Activated CD4-positive, alpha-beta T cell treated with anti-CD3 and anti-CD28 coated beads, Interleukin-2, amount 50 U/mL, for 48 hours (primary cell): ENCODE data around the gene PKP4.

Source experiments
- DNase-seq, 2 experiments: peaks; one replicate each; pipeline ENCODE4 v3.0.0-alpha.2; 2020

The PKP4 gene

DNA sequence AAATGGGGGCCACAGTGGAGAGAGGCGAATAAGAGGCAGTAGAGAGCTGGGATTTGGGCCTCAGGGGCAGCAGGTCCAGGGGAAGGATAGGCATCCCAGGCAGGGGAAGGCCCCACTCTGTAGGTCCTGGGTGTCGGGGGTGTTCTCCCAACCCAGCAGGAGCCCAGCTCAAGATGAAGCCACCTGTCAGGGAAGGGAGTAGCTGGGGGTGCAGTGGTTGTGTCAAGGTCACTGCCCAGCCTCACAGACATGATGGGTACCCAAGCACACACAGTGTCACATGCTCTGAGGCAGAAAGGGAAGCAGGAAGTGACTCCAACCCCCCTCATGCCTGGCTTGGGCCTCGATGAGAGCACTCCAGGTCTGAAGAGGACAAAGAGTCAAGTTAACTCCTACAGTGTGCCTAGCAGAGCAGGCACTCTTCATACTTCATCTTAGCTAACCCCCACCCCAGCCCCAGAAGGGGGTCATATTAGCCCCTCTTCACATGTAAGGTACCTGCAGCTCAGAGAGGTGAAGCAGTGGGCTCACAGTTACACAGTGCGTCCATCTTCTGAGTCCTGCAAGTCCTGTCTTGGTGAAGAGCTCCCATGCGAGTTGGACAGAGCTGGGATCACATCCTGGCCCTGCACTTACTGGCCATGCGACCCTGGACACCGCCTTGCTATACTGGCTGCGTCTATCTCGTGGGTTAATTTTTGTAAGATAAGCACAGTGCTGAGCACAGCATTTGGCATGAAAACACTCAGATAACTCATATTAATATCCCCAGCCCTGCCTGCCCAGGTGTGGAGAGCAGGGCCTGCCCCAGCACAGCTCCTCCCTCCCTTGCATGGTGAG is 265.7 kb downstream of the PKP4 start:
- no peak for DNase-seq

DNA sequence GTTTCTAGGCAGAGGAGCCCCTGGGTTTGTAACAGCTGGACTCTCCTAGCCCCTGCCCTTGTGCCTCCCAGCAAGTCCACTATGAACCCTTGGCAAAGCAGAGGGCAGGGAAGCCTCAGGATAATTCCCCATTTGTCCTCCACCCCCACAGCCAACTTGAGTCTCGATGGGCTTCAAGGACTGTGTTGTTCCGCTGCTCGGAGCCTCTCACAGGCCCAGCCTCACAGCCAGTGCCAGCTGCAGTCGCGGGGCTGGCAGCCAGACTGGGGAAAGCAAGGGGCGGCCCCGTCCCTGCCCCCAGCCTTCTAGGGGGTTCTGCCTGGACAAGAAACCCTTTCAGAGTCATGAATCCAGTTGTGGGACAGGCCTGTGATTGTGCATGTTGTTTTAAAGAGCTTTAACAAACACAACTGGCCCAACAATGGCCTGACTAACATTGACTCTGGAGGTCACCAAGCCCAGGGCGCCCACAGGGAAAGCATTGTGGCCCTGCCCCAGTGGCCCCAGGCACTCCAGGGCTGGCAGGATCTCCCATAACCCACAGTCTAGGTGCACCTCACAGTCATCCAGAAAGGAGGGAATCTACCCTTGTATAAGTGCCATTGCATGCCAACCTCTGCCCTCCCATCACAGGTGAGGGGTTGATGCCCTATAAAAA is 266.6 kb downstream of the PKP4 start:
- no peak for DNase-seq

DNA sequence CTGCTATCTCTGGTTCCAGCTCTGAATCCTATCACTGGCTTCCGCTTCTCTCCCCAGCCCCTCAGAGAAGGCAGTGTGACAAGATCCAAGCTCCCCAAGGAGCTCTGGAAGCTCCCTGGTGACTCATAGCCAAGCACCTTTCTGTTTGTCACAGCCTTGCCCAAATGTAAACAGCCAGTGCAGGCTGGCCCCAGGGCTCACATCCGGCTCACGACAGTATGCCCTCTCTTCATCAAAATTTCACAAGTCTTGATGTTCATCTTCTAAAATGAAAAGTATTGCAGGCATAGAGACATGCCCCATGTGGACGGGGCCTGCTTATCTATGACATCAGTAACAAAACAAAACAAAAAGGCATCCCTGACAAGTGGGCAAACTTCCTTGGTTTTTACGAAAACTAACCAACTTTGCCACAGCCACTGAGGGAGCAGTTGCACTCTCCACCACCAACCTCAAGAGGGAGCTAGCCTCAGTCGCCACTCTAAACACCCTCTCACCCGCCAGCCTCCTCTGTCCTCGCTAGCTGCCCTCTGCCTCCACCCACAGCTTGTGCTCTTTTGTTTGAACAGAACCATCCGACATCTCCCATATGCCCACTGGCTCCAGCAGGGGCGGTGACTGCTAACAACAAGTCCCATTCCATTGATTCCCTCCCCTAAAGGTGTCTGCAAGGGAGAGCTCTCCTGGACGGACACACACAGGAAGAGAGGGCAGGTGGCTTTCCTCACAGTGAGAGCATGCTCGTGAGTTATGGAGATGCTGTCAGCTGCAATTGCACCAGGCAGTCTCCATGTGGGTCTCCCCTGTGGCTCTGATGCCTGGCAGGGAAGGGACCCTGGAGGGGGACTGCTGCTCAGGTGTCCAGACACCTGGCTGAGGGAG is 267.4 kb downstream of the PKP4 start:
- DNase-seq, result no peak

DNA sequence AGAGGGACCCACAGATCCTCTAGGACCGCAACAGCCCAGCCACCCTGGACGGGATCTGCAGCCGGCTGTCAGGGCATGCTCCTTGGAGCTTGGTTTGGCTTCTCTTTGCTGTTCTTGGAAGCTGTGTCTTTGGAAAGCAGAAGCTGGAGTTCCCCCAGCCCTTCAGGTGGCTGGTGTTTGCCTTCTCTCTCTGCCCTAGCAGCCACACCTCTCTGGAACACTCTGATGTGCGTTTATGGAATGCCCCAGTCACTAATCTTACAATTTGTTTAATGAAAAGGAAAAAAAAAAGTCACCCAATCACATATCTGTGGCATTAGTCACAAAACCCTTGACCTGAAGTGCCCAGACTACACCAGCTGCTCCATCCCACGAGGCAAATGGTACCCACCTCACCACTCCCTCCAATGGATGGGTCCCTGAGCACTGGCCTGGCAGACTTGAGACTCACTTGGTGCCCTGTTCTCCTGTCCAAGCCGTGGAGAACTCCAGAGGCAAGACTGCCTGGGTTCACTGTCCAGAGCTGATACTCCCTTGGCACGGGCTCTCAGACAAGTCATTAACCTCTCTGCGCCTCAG is 268.1 kb downstream of the PKP4 start:
- DNase-seq, result no peak

DNA sequence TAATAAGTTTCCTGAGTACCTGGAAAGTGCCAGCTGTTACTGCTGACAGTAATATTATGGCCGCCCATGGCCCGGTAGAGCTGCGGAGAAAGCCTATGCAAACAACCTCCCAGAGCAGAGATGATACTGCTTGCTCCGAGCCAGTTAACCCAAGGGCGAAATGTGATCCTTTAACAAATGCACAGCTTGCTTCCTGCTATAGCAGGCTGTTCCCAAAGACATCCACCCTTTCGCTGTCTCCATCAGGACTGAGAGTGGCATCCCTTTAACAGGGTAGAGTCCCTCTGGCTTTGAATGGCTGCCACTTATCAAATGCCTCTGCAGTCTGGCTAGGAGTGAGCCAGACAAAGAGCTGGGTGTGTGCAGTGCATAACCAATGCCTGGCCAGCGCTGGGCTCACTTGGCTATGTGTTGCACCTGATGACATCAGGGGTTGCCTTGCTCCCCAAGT is 268.7 kb downstream of the PKP4 start:
- no peak for DNase-seq

DNA sequence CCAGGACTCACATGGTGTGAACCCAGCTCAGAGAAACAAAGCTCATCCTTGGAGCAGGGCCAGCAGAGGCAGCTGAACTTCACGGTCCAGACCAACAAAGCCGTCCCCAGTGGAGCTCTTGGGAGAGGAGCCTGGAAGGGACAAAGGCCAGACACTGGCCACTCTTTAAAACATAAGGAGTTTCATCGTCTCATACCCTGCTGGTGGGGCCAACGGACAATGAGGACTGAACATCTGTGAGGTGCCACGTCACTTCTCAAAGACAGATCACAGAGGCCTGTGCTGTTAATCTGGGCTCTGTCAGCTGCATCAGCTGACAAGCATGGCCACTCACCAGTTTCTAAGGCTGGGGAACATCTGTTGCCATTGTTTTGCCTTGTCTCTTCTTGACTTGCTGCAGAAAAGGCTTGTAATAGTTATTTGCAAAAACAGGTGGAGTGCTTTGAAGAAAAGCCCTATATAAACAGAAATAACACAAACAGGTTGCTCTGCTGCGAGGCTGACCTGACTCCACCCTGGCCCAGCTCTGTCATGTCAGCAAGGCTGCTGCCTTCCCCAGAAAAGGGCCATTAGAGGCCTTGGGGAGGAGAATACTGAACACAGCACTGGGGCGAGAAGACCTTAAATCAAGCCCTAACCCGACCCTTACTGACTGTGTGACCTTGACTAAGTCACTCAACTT is 270.3 kb downstream of the PKP4 start:
- no peak for DNase-seq

DNA sequence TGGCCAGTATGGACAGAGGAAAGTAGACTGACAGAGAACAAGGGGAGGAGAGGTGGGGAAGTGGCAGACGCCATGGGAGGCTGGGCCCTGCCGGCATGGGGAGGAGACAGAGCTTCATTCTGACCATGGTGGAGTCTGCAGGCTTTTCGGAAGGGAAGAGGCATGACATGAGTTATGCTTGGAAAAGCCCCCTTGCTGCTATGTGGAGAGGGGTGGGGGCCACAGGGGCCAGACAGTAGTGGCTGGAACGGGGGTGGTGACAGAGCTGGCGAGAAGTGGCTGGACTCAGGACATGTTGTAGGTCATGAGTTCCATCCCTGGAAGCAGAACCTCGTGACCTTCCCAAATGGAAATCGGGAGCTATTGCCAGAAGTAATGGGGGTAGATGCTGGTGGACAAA is 271.7 kb downstream of the PKP4 start:
- DNase-seq, result no peak

DNA sequence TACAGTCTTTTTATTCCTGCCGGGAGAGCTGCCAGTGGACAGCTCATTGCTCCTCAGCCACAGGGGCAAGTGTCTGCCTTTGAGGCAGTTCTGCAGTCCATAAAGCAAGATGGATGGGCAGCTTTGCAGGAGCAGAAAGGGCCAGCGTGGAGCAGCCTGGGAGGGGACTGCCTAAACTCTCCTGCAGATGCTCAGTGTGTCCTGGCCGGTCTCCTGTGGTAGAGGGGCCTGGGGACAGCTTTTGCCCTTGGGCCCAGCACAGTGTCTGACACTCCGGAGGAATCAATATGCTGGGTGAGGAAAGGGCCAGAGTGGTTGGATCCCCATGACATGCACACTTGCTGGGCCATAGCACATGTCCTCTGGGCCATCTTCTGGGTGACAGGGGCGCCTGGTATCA is 272.7 kb downstream of the PKP4 start:
- no peak for DNase-seq

DNA sequence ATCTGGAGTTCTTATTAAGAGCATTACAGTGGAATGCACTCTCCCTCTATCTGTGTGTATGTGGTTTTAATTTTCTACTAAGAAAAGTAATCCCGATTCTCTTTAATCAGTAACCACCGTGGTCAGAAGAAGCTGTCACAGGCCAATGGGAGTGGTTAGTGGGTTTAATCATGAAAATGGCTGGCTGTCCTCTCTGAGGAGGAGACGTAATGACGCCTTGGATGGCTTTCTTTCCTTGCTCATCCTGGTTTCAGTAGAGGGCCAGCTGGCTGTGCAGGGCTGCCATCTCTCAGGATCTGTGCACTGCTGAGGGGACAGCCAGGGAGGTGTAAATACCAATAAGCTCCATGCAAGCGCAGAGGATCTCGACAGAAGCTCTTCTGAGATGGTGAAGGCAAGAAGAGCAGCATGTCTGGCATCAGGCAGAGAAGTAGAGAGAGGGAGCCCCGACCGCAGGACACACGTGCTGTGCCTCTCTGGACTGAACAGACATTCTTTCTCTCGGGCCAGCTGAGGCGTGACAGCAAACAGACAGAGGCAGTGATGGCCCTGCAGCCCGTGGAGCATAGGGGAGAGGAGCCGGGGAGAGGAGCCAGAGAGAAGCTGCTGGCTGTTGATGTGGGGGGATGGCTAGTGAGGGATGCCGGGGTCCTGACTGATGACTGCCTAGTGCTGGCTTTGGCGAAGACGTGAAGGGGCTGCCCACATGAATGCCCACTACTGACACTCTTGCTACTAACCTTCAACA is 273.3 kb downstream of the PKP4 start:
- no peak for DNase-seq

DNA sequence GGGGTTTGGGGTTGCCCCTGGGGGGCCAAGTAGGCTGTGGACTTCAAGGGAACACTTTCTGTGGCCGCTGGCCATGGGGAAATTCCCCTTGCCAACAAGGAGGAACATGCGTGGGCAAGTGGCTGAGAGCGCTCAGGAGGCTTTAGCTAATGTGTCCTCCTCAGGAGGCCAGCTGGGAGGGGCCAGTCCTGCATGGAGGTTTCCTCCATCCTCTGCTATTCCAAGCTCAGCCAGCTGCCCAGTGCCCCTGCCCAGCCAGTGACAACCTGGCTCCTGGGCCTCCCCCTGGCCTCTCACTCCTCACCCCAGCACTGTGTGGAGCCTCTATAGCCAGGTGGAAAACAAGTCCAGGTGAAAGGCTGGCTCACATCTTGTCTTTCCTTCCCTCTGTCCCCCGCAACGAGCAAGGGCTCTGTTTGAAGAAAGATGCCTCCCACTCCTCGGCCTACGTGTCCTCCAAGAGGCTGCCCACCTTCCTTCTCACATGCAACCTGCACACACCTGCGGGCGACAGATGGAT is 273.9 kb downstream of the PKP4 start:
- no peak for DNase-seq

DNA sequence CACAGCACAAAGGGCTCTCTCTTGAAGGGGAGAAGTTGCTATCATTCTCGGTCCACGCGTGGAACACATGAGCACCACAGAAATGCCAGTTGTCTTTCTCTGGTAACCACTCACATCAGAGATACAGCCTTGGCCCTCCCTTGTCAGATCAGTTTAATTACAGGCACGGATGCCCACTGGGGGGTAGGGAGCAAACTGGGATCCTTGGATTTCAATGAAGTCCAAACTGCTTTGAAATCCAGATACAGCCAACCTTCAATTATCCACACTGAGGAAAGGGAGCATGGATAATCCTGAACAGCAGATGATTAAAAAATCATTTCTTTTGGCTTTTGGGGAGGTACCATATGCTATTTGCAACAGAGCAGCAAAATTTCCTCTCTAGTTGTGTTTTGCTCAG is 274.6 kb downstream of the PKP4 start:
- no peak for DNase-seq
